DND-41 (cell line): ENCODE data around the gene TTLL5.

Source experiments
- ATAC-seq: fragments of 200-7000 bp; cut with Tn5 transposase; 3 replicates; pipeline ENCODE4 v1.9.1; 2021; ENCODE audit warnings: low read depth; ENCODE audit not compliant: insufficient read depth
- DNase-seq: peaks from one replicate; pipeline ENCODE4 v3.0.0-alpha.2; 2020
- H2AFZ ChIP-seq: 2 replicates; pipeline ENCODE4 v1.6.0; 2012; ENCODE audit warnings: low read depth, low read length
- H3K27ac ChIP-seq: 2 replicates; pipeline ENCODE4 v1.5.1; 2012; ENCODE audit warnings: low read length, inconsistent platforms
- H3K27me3 ChIP-seq: fragments of 200-600 bp; sonication (generic); 2 replicates; pipeline ENCODE4 v1.6.0; 2012; ENCODE audit warnings: low read length, mild to moderate bottlenecking, inconsistent platforms; ENCODE audit not compliant: insufficient read depth, poor library complexity
- H3K36me3 ChIP-seq: 2 replicates; pipeline ENCODE4 v1.5.1; 2012; ENCODE audit warnings: low read length, inconsistent platforms; ENCODE audit not compliant: insufficient read depth
- H3K4me1 ChIP-seq: 2 replicates; pipeline ENCODE4 v1.5.1; 2012; ENCODE audit warnings: mild to moderate bottlenecking, low read length; ENCODE audit not compliant: insufficient read depth
- H3K4me2 ChIP-seq: 2 replicates; pipeline ENCODE4 v1.6.0; 2012; ENCODE audit warnings: mild to moderate bottlenecking, moderate library complexity, low read length, inconsistent platforms; ENCODE audit not compliant: insufficient read depth
- H3K4me3 ChIP-seq, 2 experiments: fragments of 200-600 bp in 1 of 2; shearing (Covaris generic) in 1 of 2; 2 replicates each; pipeline ENCODE4 v1.5.1; 2012 to 2016; ENCODE audit warnings: inconsistent platforms in 2 of 2, low read length in 2 of 2, mild to moderate bottlenecking in 2 of 2, low read depth in 1 of 2, moderate library complexity in 1 of 2
- H3K79me2 ChIP-seq: 2 replicates; pipeline ENCODE4 v1.6.0; 2012; ENCODE audit warnings: low read length, inconsistent platforms; ENCODE audit not compliant: insufficient read depth
- H3K9ac ChIP-seq: 2 replicates; pipeline ENCODE4 v1.6.0; 2012; ENCODE audit warnings: low read depth, mild to moderate bottlenecking, inconsistent platforms, low read length, moderate library complexity
- H3K9me3 ChIP-seq: 2 replicates; pipeline ENCODE4 v1.5.1; 2012; ENCODE audit warnings: low read length, moderate library complexity, mild to moderate bottlenecking, inconsistent platforms; ENCODE audit not compliant: insufficient read depth, severe bottlenecking
- H4K20me1 ChIP-seq: 2 replicates; pipeline ENCODE4 v1.6.0; 2012; ENCODE audit warnings: low read length; ENCODE audit not compliant: insufficient read depth
- CTCF ChIP-seq: IDR thresholded peaks from 2 replicates; pipeline ENCODE4 v1.5.1; 2012; ENCODE audit warnings: borderline replicate concordance, low read length, moderate library complexity, mild to moderate bottlenecking; ENCODE audit not compliant: poor library complexity, severe bottlenecking; ENCODE audit errors: extremely low read depth
- EZH2 ChIP-seq: IDR thresholded peaks from 3 replicates; pipeline ENCODE4 v1.6.1; 2012; ENCODE audit warnings: borderline replicate concordance, low read depth, mild to moderate bottlenecking, moderate library complexity, low read length, inconsistent platforms; ENCODE audit not compliant: severe bottlenecking

The TTLL5 gene

GRCh38 chr14:75835737-75836136, 174.7 kb downstream of the TTLL5 start:
- H3K4me3 ChIP-seq: no peak overlapping the region
- H3K4me2 ChIP-seq: no peak overlapping the region
- H3K9me3 ChIP-seq: no peaks in the 10 kb centered on the region
- ATAC-seq (no peak), DNase-seq (no peak)
- no peaks in the 10 kb centered on the region for H3K27me3 ChIP-seq
- no peaks in the 10 kb centered on the region for H4K20me1 ChIP-seq
- peaks cover 16% of the 10 kb centered on the region for H3K4me1 ChIP-seq
- H2AFZ ChIP-seq: no peak overlapping the region
- no peak overlapping the region for H3K27ac ChIP-seq
- peaks cover 7% of the 10 kb centered on the region for H3K36me3 ChIP-seq
- TF ChIP-seq CTCF: no peak
- no peak for TF ChIP-seq EZH2
- no peak overlapping the region for H3K9ac ChIP-seq
- H3K79me2 ChIP-seq: no peaks in the 10 kb centered on the region

- DNase-seq: no peak
- H3K4me1 ChIP-seq: peaks cover under 1% of the 10 kb centered on the region; the same call in 1 of the 2 replicates
- no peaks in the 10 kb centered on the region for H3K9me3 ChIP-seq
- H3K27me3 ChIP-seq: no peaks in the 10 kb centered on the region
- H3K36me3 ChIP-seq: peaks cover 7% of the 10 kb centered on the region
- H2AFZ ChIP-seq: no peak overlapping the region
- H4K20me1 ChIP-seq: no peaks in the 10 kb centered on the region
- no peak overlapping the region for H3K4me3 ChIP-seq
- H3K79me2 ChIP-seq: no peaks in the 10 kb centered on the region
- no peak overlapping the region for H3K9ac ChIP-seq
- ATAC-seq: no peak
- TF ChIP-seq EZH2: no peak
- no peak for TF ChIP-seq CTCF
- no peak overlapping the region for H3K4me2 ChIP-seq
- no peak overlapping the region for H3K27ac ChIP-seq
Measured at GRCh38 chr14:75837151-75837787, 176.2 kb downstream of the TTLL5 start.

GRCh38 chr14:75840911-75841310, 179.9 kb downstream of the TTLL5 start:
- H3K4me1 ChIP-seq: no peaks in the 10 kb centered on the region
- H3K9ac ChIP-seq: no peak overlapping the region
- peaks cover 4% of the 10 kb centered on the region; the same call in 1 of the 2 replicates for H3K36me3 ChIP-seq
- no peaks in the 10 kb centered on the region for H4K20me1 ChIP-seq
- no peak overlapping the region for H3K4me2 ChIP-seq
- no peak for TF ChIP-seq CTCF
- TF ChIP-seq EZH2: no peak
- no peaks in the 10 kb centered on the region for H3K79me2 ChIP-seq
- H3K27me3 ChIP-seq: no peaks in the 10 kb centered on the region
- H3K27ac ChIP-seq: no peak overlapping the region
- H3K4me3 ChIP-seq: no peak overlapping the region
- no peaks in the 10 kb centered on the region for H3K9me3 ChIP-seq
- ATAC-seq (no peak), DNase-seq (no peak)
- no peak overlapping the region for H2AFZ ChIP-seq
